Activated naive CD4-positive, alpha-beta T cell treated with anti-CD3 and anti-CD28 coated beads, Interleukin-2, amount 50 U/mL, for 72 hours (primary cell): Measurements from ENCODE around the gene TRRAP. TPM values are rescaled to one million over a fixed set of nuclear protein-coding genes. Genes with fewer than 3 reads are reported as not detected.

Experiments
- ATAC-seq, 2 donors: fragments of 150-1000 bp; cut with Tn5 transposase; 2 replicates each; pipeline ENCODE4 v1.10.0; 2021; ENCODE audit warnings: mild to moderate bottlenecking in 2 of 2, moderate library complexity in 2 of 2
- DNase-seq, 2 donors: peaks; one replicate each; pipeline ENCODE4 v3.0.0; 2021 to 2022; ENCODE audit warnings: low spot score in 2 of 2
- H3K27ac Mint-ChIP-seq, 2 donors: one replicate each; pipeline ENCODE4 v1.8.0; 2022; ENCODE audit warnings: mild to moderate bottlenecking in 2 of 2, mixed read lengths in 2 of 2
- H3K36me3 Mint-ChIP-seq, 2 donors: one replicate each; pipeline ENCODE4 v1.8.0; 2022; ENCODE audit warnings: mixed read lengths in 2 of 2
- H3K9me3 Mint-ChIP-seq, 2 donors: one replicate each; pipeline ENCODE4 v1.8.0; 2022; ENCODE audit warnings: mixed read lengths in 2 of 2
- total RNA-seq, 2 donors: library from RNA; stranded (reverse); gene quantifications; one replicate each; pipeline ENCODE4 v1.2.3, GENCODE V29; 2022

TRRAP gene
- total RNA-seq, 2 donors from 2014 or later, result 49.8 to 58.3 TPM

GRCh38 chr7:99030457-99030856 lies 152.1 kb downstream of the TRRAP start:
- no peaks in the 10 kb centered on the region for H3K9me3 Mint-ChIP-seq

GRCh38 chr7:99030951-99031350 lies 152.6 kb downstream of the TRRAP start:
- peaks cover 0 to 13% of the 10 kb centered on the region in 2 donors for H3K36me3 Mint-ChIP-seq
- DNase-seq (no peak), ATAC-seq (no peak)
- no peaks in the 10 kb centered on the region for H3K9me3 Mint-ChIP-seq
- peak overlapping the region in 1 of 2 donors; percentile 23 for H3K27ac Mint-ChIP-seq

More at GRCh38 chr7:99030457-99030856, 152.1 kb downstream of the TRRAP start:
- Mint-ChIP-seq H3K27ac (no peak overlapping the region), H3K36me3 (peaks cover 0 to 13% of the 10 kb centered on the region in 2 donors)
- ATAC-seq (no peak), DNase-seq (peak in 1 of 2 donors; percentile 25)

DNA sequence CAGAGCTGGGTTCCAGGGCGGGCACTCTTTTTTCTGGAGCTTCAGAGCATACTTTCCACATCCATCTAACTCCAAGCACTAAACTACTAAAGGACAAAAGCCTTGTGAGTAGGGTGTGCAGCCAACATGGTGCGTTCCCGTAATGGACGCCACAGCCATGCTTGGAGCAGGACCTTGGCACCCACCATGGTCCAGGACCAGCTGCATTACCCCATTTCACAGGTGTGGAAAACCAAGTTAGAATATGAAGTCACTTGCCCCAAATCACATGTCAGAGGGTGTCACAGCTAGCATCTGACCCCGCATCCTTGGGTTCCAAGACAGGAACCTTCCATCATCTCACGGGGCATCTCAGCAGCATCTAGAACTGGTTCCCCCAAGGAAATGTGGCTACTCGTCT lies 153.2 kb downstream of the TRRAP start:
- H3K36me3 Mint-ChIP-seq, result peaks cover 0 to 13% of the 10 kb centered on the region in 2 donors
- no peaks in the 10 kb centered on the region for H3K9me3 Mint-ChIP-seq
- ATAC-seq, result no peak
- H3K27ac Mint-ChIP-seq, result peak overlapping the region in 1 of 2 donors; percentile 26
- peak in 1 of 2 donors; percentile 35 for DNase-seq

GRCh38 chr7:99032928-99033327 lies 154.6 kb downstream of the TRRAP start:
- H3K36me3 Mint-ChIP-seq, result peaks cover 0 to 13% of the 10 kb centered on the region in 2 donors
- no peaks in the 10 kb centered on the region for H3K9me3 Mint-ChIP-seq

GRCh38 chr7:99033765-99034164 lies 155.4 kb downstream of the TRRAP start:
- DNase-seq, result peak in 1 of 2 donors; percentile 49
- Mint-ChIP-seq H3K36me3 (peaks cover 0 to 13% of the 10 kb centered on the region in 2 donors), H3K9me3 (no peaks in the 10 kb centered on the region), H3K27ac (peak overlapping the region in 1 of 2 donors; percentile 54)
- no peak for ATAC-seq

More at GRCh38 chr7:99032928-99033327, 154.6 kb downstream of the TRRAP start:
- DNase-seq (peak in 1 of 2 donors; percentile 30), ATAC-seq (no peak)
- peak overlapping the region in 1 of 2 donors; percentile 50 for H3K27ac Mint-ChIP-seq

GRCh38 chr7:99034932-99035722 lies 156.8 kb downstream of the TRRAP start:
- ATAC-seq, result no peak
- Mint-ChIP-seq H3K36me3 (peaks cover 1 to 14% of the 10 kb centered on the region in 2 donors), H3K27ac (peak overlapping the region; percentile 54 to 60), H3K9me3 (no peaks in the 10 kb centered on the region)
- DNase-seq, result peak in 1 of 2 donors; percentile 50

- H3K27ac Mint-ChIP-seq, result no peak overlapping the region
- H3K9me3 Mint-ChIP-seq, result no peaks in the 10 kb centered on the region
- peak in 1 of 2 donors; percentile 41 for DNase-seq
- ATAC-seq, result no peak
- H3K36me3 Mint-ChIP-seq, result peaks cover 7 to 18% of the 10 kb centered on the region in 2 donors
These were observed 157.6 kb downstream of the TRRAP start for GRCh38 chr7:99035723-99036545.

GRCh38 chr7:99036546-99037111 lies 158.3 kb downstream of the TRRAP start:
- DNase-seq (peak in 1 of 2 donors; percentile 23), ATAC-seq (no peak)

GRCh38 chr7:99037327-99037940 lies 159.1 kb downstream of the TRRAP start:
- ATAC-seq (no peak), DNase-seq (peak in 1 of 2 donors; percentile 31)
- Mint-ChIP-seq H3K36me3 (peaks cover 7 to 8% of the 10 kb centered on the region in 2 donors), H3K9me3 (no peaks in the 10 kb centered on the region), H3K27ac (peak overlapping the region; percentile 31 to 57)

More at GRCh38 chr7:99036546-99037111, 158.3 kb downstream of the TRRAP start:
- Mint-ChIP-seq H3K27ac (no peak overlapping the region), H3K9me3 (no peaks in the 10 kb centered on the region), H3K36me3 (peaks cover 7 to 12% of the 10 kb centered on the region in 2 donors)

DNA sequence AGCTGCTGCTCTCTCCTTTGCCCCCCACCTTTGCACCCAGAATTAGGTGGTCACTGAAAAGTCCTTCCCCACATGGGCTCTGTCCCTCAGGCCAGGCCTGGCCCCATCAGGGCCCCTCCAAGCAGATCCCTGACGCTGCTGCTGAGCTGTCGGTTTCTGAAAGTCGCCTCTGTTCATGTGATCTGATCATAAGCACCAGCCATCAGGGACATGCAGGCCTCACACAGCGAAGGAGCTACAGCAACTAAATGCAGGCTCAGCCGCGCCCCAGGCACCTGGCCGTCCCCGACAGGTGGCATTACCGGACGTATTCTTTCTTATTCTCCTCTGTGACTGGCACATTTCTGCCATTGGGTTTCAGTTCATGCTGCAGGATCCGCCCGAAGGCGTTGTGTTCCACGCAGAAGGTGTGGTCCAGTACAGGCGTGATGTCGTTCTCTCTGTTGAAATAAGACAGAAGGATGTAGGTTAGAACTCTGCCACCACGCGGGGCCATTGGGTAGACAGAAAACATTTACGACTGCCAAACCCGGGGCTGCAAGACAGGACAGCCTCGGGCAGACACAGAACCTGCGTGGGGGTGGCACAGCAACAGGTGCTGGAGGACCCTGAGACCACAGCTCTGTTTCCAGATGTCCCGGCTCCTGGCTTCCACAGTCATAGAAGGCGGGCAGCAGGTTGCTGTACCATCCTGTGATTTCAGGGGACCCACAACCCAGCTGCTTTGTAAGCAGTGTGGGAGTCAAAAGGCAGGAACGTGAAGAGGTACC lies 159.9 kb downstream of the TRRAP start:
- DNase-seq, result peak in 1 of 2 donors; percentile 50
- Mint-ChIP-seq H3K9me3 (no peaks in the 10 kb centered on the region), H3K27ac (peak overlapping the region; percentile 57 to 70), H3K36me3 (peaks cover 7 to 8% of the 10 kb centered on the region in 2 donors)
- ATAC-seq, result no peak

DNA sequence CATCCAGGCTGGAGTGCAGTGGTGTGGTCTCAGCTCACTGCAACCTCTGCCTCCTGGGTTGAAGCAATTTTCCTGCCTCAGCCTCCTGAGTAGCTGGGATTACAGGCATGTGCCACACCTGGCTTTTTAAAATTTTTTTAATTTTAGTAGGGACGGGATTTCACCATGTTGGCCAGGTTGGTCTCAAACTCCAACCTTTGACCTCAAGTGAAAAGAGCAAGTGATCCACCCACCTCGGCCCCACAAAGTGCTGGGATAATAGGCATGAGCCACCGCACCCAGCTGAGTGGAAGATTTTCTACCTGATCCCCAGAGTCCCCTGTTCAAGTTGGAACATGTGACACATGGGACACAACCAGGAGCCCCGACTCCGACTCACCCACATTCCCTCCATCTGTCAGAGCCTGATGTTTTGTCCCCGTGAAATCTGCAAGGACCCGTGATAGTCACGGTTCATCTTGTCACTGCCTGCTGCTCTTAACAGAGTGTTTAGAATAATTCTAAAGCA lies 161.1 kb downstream of the TRRAP start:
- no peak for DNase-seq
- ATAC-seq, result no peak
- no peaks in the 10 kb centered on the region for H3K9me3 Mint-ChIP-seq
- H3K36me3 Mint-ChIP-seq, result peaks cover 7 to 8% of the 10 kb centered on the region in 2 donors
- H3K27ac Mint-ChIP-seq, result no peak overlapping the region

DNA sequence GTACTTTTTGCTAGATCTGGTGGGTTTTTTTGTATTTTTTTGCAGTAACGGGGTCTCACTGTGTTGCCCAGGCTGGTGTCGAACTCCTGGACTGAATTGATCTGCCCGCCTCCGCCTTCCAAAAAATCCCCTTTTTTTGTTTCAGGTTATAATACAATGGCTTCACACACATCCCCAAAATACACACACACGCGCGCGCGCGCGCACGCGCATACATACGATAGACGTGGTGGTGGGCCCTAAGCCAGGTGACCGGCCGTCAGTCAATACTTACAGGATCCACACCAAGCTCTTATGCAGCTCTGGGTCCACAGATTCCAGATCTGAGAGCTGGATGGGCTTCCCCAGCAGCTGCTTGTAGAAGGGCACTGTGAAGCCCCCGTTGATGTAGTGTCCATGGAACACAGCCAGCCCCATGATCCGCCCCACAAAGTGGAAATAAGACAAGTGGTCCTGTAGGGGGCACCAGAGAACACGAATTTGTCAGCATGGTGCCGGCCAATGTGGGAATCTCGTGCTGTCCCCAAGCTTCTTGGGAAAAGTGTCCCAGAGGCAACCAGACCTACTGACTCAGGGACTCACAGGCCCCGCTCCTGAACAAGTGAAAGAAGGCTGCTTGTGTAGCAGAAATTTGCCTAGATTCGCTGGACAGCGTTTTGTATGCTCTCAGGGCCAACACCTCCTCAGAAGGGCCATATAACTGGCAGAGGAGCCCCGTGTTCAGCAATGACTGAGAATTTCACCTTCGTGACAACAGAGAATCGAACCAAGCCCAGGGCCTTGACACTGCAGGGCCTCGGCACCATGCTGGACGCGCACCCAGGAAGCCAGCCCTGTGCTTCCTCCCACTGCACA lies 162.0 kb downstream of the TRRAP start:
- no peaks in the 10 kb centered on the region for H3K9me3 Mint-ChIP-seq
- ATAC-seq, result peak; percentile 66 to 81
- peak overlapping the region; percentile 70 to 89 for H3K27ac Mint-ChIP-seq
- H3K36me3 Mint-ChIP-seq, result peaks cover 7 to 8% of the 10 kb centered on the region in 2 donors
- DNase-seq, result peak; percentile 56 to 66

- no peaks in the 10 kb centered on the region for H3K9me3 Mint-ChIP-seq
- no peak for ATAC-seq
- peak in 1 of 2 donors; percentile 20 for DNase-seq
- H3K36me3 Mint-ChIP-seq, result peaks cover 7 to 14% of the 10 kb centered on the region in 2 donors
- no peak overlapping the region for H3K27ac Mint-ChIP-seq
These were observed 163.2 kb downstream of the TRRAP start for GRCh38 chr7:99041526-99041925.

DNA sequence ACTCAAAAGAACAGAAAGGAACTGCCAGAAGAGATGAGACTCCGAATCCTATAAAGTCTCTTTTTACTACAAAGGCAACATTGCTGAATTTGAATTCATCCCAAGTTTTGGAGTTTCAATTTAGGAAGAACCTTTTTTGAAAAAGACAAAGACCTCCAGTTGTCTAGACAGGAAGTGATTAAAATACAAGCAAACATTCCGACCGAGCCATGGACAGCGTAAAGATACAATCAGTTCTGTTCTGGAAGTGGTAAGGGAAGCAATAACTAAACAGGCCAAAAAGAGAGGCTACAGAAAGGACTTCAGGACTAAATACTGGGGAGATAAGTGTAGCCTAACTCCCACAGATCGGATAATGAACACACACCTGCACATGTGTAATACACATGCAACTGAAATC lies 164.6 kb downstream of the TRRAP start:
- no peaks in the 10 kb centered on the region for H3K9me3 Mint-ChIP-seq
- peaks cover 7 to 14% of the 10 kb centered on the region in 2 donors for H3K36me3 Mint-ChIP-seq
- DNase-seq (no peak), ATAC-seq (no peak)
- H3K27ac Mint-ChIP-seq, result no peak overlapping the region
